ENCODE results near the gene EPO.

The EPO gene

GRCh38 chr7:100675105-100675451 is 45.2 kb upstream of the EPO start:
- POLR2A ChIA-PET: interaction anchor here (0.6 kb wide), 2 partner anchors 569 to 1266 kb away, joined by 5 to 12 read pairs; partner anchors contain the start of gene BUD31

DNA sequence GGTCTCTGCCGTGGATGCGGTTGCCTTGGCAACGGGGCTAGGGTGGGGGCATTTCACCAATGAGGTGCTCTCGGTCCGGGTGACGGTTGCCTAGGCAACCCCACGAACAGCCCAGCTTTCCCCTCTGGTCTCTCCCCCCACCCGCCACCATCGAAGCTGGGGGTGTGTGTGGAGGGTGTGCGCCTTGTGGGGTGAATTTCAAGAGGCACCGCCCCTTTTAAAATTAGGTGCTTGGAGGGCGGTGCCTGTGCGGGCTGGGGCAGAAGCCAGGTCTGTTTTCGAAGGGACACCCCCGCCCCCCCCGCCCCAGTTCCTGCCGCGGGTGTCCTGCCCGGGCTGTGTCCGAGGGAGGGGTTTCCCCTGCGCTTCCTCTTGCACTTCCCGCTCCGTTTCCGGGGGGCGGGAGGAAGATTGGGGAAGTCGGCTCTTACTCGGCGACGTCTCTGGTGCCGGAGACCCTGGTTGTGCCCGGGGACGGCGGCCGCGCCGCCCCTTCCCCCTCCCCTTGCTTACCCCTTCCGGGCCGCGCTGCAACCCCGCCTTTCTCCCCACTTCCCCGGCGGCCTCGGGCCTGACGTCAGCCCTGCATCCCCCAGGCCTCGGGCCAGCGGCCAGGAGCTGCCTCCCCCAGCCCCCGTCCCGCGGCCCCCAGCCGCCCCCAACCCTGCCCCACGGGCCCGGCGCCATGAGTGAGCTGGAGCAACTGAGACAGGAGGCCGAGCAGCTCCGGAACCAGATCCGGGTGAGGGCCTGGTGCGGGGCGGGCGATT is 44.5 kb upstream of the EPO start:
- DNase-seq (ENCODE audit: extremely low spot score): peak; percentile 83
- TF ChIP-seq, protein P1, sequence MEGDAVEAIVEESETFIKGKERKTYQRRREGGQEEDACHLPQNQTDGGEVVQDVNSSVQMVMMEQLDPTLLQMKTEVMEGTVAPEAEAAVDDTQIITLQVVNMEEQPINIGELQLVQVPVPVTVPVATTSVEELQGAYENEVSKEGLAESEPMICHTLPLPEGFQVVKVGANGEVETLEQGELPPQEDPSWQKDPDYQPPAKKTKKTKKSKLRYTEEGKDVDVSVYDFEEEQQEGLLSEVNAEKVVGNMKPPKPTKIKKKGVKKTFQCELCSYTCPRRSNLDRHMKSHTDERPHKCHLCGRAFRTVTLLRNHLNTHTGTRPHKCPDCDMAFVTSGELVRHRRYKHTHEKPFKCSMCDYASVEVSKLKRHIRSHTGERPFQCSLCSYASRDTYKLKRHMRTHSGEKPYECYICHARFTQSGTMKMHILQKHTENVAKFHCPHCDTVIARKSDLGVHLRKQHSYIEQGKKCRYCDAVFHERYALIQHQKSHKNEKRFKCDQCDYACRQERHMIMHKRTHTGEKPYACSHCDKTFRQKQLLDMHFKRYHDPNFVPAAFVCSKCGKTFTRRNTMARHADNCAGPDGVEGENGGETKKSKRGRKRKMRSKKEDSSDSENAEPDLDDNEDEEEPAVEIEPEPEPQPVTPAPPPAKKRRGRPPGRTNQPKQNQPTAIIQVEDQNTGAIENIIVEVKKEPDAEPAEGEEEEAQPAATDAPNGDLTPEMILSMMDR (IDR thresholded peaks at IDR 0.05; ENCODE audit: control extremely low read depth, extremely low read depth, low read depth, missing control alignments): no peak
- ChIA-PET CTCF (interaction anchor here (1.8 to 8.9 kb wide), 3 partner anchors 15 to 30 kb away, joined by 10 to 106 read pairs (median 16); partner anchors contain the start of gene POP7), POLR2A (no interaction called here)

More at GRCh38 chr7:100675105-100675451, 45.2 kb upstream of the EPO start:
- TF ChIP-seq, protein P1 (IDR thresholded peaks at IDR 0.05; ENCODE audit: control extremely low read depth, extremely low read depth, low read depth, missing control alignments): no peak
- DNase-seq (ENCODE audit: extremely low spot score): no peak
- CTCF ChIA-PET: interaction anchor here (0.6 to 1.8 kb wide), 4 partner anchors 17 to 268 kb away, joined by 3 to 10 read pairs (median 6); partner anchors contain the start of genes POP7 and SLC12A9

- ChIA-PET POLR2A (interaction anchor here (0.8 kb wide), 1 partner anchor 240 kb away, joined by 3 read pairs; the partner anchor contains the start of gene PPP1R35), CTCF (interaction anchor here (0.6 to 8.9 kb wide), 5 partner anchors 14 to 1165 kb away, joined by 3 to 106 read pairs (median 4); partner anchors contain the start of gene POP7)
- TF ChIP-seq, protein P1 (IDR thresholded peaks at IDR 0.05; ENCODE audit: control extremely low read depth, extremely low read depth, low read depth, missing control alignments): no peak
- DNase-seq (ENCODE audit: extremely low spot score): no peak
Measured at GRCh38 chr7:100676501-100677306, 43.6 kb upstream of the EPO start.

DNA sequence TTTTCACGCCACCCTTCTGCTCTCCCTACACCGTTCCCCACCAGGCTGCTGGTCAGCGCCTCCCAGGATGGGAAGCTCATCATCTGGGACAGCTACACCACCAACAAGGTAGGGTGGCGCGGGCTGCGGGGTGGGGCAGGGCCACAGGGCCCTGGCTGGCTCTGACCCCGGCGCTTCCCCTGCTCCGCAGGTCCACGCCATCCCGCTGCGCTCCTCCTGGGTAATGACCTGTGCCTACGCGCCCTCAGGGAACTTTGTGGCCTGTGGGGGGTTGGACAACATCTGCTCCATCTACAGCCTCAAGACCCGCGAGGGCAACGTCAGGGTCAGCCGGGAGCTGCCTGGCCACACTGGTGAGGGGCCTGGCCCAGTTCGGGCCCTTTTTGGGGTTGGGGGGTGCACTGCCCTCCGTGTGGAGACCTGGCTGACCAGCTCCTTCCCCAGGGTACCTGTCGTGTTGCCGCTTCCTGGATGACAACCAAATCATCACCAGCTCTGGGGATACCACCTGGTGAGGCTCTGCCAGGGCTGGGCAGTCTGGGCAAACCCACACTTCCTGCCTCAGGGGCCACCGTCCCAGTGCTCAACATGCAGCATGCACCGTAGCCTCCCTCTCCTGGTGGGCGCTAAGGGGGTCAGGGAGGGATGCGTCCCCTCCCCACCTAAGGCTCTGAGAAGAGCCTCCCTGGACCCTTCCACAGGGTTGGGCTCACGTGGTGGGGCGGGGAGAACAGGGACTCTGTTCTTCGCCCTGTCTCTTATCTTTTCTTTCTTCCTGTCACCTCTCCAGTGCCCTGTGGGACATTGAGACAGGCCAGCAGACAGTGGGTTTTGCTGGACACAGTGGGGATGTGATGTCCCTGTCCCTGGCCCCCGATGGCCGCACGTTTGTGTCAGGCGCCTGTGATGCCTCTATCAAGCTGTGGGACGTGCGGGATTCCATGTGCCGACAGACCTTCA is 42.7 kb upstream of the EPO start:
- CTCF ChIA-PET: interaction anchor here (0.6 to 8.9 kb wide), 6 partner anchors 14 to 1166 kb away, joined by 3 to 106 read pairs (median 4); partner anchors contain the start of gene POP7
- DNase-seq (ENCODE audit: extremely low spot score): no peak

GRCh38 chr7:100678291-100678984 is 41.8 kb upstream of the EPO start:
- CTCF ChIA-PET: interaction anchor here (1.1 to 8.9 kb wide), 4 partner anchors 13 to 50 kb away, joined by 3 to 106 read pairs (median 10); partner anchors contain the start of gene POP7
- POLR2A ChIA-PET: no interaction called here
- TF ChIP-seq, protein P1 (IDR thresholded peaks at IDR 0.05; ENCODE audit: control extremely low read depth, extremely low read depth, low read depth, missing control alignments): no peak
- DNase-seq (ENCODE audit: extremely low spot score): no peak

More for the DNA sequence above, 42.7 kb upstream of the EPO start:
- POLR2A ChIA-PET: interaction anchor here (0.8 kb wide), 1 partner anchor 241 kb away, joined by 3 read pairs; the partner anchor contains the start of gene PPP1R35
- TF ChIP-seq, protein P1 (IDR thresholded peaks at IDR 0.05; ENCODE audit: control extremely low read depth, extremely low read depth, low read depth, missing control alignments): no peak

All from GM10248 (cell line).